Stomach (tissue), 4 donors: ENCODE measurements around the gene FHOD3.

Source experiments
- CTCF ChIP-seq, 7 experiments: fragments of 450-650 bp in 4 of 7; fragments of 200-600 bp in 3 of 7; sonication (generic) in 3 of 7; IDR thresholded peaks; one replicate each; pipeline ENCODE4 v1.5.1; 2016 to 2019; ENCODE audit warnings: antibody characterized with exemption in 7 of 7, control low read depth in 2 of 7, mild to moderate bottlenecking in 1 of 7
- EP300 ChIP-seq: sonication (generic); formaldehyde crosslinking; IDR thresholded peaks from one replicate; pipeline ENCODE4 v1.6.1; 2017; ENCODE audit warnings: antibody characterized with exemption
- POLR2A ChIP-seq, 4 donors: fragments of 450-650 bp; IDR thresholded peaks; one replicate each; pipeline ENCODE4 v1.6.1; 2016; ENCODE audit warnings: antibody characterized with exemption in 4 of 4, control low read depth in 2 of 4, mild to moderate bottlenecking in 1 of 4, moderate library complexity in 1 of 4

GRCh38 chr18:36457683-36458082, 160.2 kb downstream of the FHOD3 start:
- TF ChIP-seq CTCF (IDR thresholded peaks at IDR 0.05) (no peak), EP300 (no peak), POLR2A (IDR thresholded peaks at IDR 0.05) (no peak)
